Measurements from ENCODE around the gene RASA2. TPM values are rescaled to one million over a fixed set of nuclear protein-coding genes. Genes with fewer than 3 reads are reported as not detected.

Gene RASA2
- total and polyA plus RNA-seq, 8 donors: 3.2 to 10.7 (median 5.7) TPM

DNA sequence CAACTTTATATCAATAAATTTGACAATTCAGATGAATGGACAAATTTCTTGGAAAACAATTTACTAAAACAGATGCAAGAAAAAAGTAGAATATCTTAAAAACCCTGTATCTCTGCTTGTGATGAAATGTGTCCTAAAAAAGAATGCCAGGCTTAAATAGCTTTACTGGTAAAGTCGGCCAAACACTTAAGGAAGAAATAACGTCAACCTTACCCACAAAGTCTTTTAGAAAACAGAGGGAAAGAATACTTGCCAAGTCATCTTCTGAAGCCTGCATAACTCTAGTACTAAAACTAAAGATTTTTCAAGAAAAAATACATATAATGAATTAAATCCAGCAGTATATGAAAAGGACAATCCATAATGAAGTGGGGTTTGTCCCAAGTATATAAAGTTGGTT lies 111.1 kb downstream of the RASA2 start:
- DNase-seq (no peak), FAIRE-seq (no peak), ATAC-seq (no peak)
- no peak overlapping the region for H3K4me3 ChIP-seq
- H3K4me1 ChIP-seq: no peaks in the 10 kb centered on the region
- no peaks in the 10 kb centered on the region for H3K27me3 ChIP-seq
- no peak overlapping the region for H3K27ac ChIP-seq
- WGBS, 2 donors: 92 to 97% methylated on average over 2 of the region's 2 CpGs
- intact Hi-C loops (cut with DNase I): no loop called here
- H3K36me3 ChIP-seq: peaks cover 0 to 9% (median 0%) of the 10 kb centered on the region in 3 donors
- TF ChIP-seq, protein P1, sequence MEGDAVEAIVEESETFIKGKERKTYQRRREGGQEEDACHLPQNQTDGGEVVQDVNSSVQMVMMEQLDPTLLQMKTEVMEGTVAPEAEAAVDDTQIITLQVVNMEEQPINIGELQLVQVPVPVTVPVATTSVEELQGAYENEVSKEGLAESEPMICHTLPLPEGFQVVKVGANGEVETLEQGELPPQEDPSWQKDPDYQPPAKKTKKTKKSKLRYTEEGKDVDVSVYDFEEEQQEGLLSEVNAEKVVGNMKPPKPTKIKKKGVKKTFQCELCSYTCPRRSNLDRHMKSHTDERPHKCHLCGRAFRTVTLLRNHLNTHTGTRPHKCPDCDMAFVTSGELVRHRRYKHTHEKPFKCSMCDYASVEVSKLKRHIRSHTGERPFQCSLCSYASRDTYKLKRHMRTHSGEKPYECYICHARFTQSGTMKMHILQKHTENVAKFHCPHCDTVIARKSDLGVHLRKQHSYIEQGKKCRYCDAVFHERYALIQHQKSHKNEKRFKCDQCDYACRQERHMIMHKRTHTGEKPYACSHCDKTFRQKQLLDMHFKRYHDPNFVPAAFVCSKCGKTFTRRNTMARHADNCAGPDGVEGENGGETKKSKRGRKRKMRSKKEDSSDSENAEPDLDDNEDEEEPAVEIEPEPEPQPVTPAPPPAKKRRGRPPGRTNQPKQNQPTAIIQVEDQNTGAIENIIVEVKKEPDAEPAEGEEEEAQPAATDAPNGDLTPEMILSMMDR (IDR thresholded peaks at IDR 0.05): no peak
- no peaks in the 10 kb centered on the region for H3K9me3 ChIP-seq

DNA sequence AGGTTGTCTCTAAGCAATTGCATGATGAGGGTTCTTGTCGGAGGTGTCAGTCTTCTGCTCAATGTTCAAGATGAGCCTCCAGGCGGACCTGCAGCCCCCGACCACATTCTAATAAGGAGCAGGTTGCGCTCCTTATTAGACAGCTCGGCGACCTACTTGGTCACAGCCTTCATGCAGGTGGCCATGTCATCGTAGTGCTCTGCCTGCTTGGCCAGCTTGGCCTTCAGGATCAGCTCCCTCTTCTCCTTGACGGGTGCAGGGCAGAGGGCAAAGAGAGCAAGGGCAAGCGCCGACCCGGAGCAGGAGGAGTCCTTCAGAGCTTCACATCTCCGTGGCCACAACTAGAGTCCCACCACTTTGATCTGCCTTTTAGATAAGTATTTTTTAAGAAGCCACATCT lies 113.5 kb downstream of the RASA2 start:
- FAIRE-seq (no peak), DNase-seq (no peak), ATAC-seq (no peak)
- TF ChIP-seq, protein P1 (IDR thresholded peaks at IDR 0.05): no peak
- H3K4me1 ChIP-seq: no peaks in the 10 kb centered on the region
- WGBS, 2 donors: 98% methylated on average over 12 of the region's 12 CpGs
- H3K27me3 ChIP-seq: no peaks in the 10 kb centered on the region
- no peaks in the 10 kb centered on the region for H3K9me3 ChIP-seq
- intact Hi-C loops (cut with DNase I): no loop called here
- no peak overlapping the region for H3K27ac ChIP-seq
- no peak overlapping the region for H3K4me3 ChIP-seq
- peaks cover 0 to 5% (median 0%) of the 10 kb centered on the region in 3 donors for H3K36me3 ChIP-seq

DNA sequence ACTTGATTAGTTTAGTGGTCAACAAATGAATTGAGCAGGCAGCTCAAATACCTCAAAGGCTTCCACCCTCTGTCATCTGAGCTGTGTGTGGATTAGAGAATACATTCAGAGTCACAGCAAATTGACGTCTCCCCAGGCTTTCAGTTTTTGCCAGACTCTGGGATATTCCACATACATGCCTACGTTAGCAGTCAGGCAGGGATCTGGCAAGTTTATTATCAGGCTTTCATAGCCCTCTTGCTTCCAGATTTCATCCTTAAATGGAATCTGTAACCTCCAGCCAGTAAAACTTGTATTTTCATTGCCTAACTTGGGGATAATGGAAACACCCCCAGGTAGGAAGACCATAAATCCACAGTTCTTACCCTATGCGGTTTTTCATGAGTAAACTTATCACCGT lies 115.9 kb downstream of the RASA2 start:
- WGBS, 2 donors: 95 to 96% methylated on average over 4 of the region's 4 CpGs

DNA sequence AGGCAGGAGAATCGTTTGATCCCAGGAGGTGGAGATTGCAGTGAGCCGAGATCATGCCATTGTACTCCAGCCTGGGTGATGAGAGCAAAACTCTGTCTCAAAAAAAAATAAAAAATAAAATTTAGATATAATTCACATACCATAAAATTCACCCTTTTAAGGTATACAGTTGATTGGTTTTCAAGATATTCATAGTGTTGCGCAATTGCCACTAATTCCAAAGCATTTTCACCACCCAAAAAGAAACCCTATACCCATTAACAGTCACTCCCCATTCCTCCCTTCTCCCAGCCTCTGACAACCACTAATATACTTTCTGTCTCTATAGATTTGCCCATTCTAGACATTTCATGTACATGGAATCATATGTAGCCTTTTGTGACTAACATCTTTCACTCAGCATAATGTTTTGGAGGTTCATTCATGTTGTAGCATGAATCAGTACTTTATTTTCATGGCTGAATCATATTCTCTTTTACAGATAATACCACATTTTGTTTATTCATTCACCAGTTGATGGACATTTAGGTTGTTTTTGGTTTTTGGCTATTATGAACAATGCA lies 116.7 kb downstream of the RASA2 start:
- H3K9me3 ChIP-seq: no peaks in the 10 kb centered on the region
- intact Hi-C loops (cut with DNase I): no loop called here
- no peaks in the 10 kb centered on the region for H3K27me3 ChIP-seq
- H3K4me1 ChIP-seq: no peaks in the 10 kb centered on the region
- no peak for FAIRE-seq
- peaks cover 0 to 5% (median 0%) of the 10 kb centered on the region in 3 donors for H3K36me3 ChIP-seq
- DNase-seq: no peak
- no peak overlapping the region for H3K4me3 ChIP-seq
- 98 to 100% methylated on average over 3 of the region's 3 CpGs for WGBS, 2 donors
- ATAC-seq: no peak
- no peak overlapping the region for H3K27ac ChIP-seq
- TF ChIP-seq, protein P1 (IDR thresholded peaks at IDR 0.05): no peak

More for the DNA sequence above, 115.9 kb downstream of the RASA2 start:
- ATAC-seq (no peak), DNase-seq (no peak), FAIRE-seq (no peak)
- H3K4me3 ChIP-seq: no peak overlapping the region
- no peaks in the 10 kb centered on the region for H3K4me1 ChIP-seq
- no peak overlapping the region for H3K27ac ChIP-seq
- peaks cover 0 to 5% (median 0%) of the 10 kb centered on the region in 3 donors for H3K36me3 ChIP-seq
- TF ChIP-seq, protein P1 (IDR thresholded peaks at IDR 0.05): no peak
- H3K27me3 ChIP-seq: no peaks in the 10 kb centered on the region
- intact Hi-C loops (cut with DNase I): no loop called here
- no peaks in the 10 kb centered on the region for H3K9me3 ChIP-seq

DNA sequence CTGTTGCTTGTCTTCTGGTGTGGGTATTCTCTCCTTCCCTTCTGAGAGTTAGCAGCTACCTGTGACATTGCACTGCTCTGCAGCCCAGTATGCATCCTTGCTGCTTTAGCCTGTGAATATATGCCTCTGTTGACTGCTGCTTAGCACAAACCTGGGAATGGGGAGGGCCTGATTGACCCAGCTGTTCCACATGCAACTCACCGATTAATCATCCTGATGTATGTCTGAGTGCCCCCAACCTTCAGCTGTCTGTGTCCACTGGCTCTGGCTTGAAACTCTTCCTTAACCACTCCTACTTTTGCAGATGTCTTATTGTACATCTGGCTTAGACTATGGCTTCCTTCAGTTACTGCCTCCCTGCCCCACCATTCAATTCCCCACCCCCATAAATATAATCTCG lies 119.1 kb downstream of the RASA2 start:
- Histone ChIP-seq H3K4me3 (no peak overlapping the region), H3K4me1 (no peaks in the 10 kb centered on the region), H3K27ac (no peak overlapping the region), H3K27me3 (no peaks in the 10 kb centered on the region), H3K36me3 (no peaks in the 10 kb centered on the region), H3K9me3 (no peaks in the 10 kb centered on the region)
- ATAC-seq: no peak
- FAIRE-seq: no peak
- 62 to 73% methylated on average over 2 of the region's 2 CpGs for WGBS, 2 donors
- no peak for DNase-seq
- TF ChIP-seq, protein P1 (IDR thresholded peaks at IDR 0.05): no peak
- intact Hi-C loops (cut with DNase I): no loop called here
